ENCODE data around the gene RAP1GAP2. TPM values are rescaled to one million over a fixed set of nuclear protein-coding genes. Genes with fewer than 3 reads are reported as not detected.

RAP1GAP2 gene
- total RNA-seq, 4 donors from 2014 or later, result 10.8 to 18.3 (median 12.6) TPM

GRCh38 chr17:2939714-2940351, 143.6 kb downstream of the RAP1GAP2 start:
- no peak for DNase-seq (ENCODE audit: low spot score in 2 of 2)
- H3K4me3 ChIP-seq, result peak overlapping the region; percentile 1
- 57% methylated on average over 10 of the region's 26 CpGs for WGBS

DNA sequence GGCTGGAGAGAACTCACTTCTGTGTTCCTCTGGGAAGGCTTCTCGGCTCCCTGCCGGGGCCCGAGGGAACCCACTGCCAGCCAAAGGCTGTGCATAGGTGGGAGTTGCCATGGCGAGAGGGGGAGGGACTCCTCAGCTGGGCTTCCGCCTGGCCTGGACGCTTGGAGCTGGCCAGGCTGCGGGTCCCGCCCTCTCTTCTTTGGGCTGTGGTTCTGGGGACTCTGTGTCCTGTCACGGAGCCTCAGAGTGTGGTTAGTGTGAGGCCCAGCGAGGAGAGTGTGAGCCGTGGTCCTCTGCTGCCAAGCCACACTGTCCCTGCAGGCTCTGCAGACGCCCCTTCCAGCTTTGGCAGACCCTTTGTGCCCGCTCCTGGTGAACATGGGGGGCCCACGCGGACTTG, 144.1 kb downstream of the RAP1GAP2 start:
- Histone ChIP-seq H3K4me1 (peaks cover 12% of the 10 kb centered on the region), H3K9me3 (no peaks in the 10 kb centered on the region), H3K27ac (peak overlapping the region; percentile 42), H3K4me3 (peak overlapping the region; percentile 1), H3K27me3 (no peaks in the 10 kb centered on the region), H3K36me3 (no peaks in the 10 kb centered on the region)
- no peak for TF ChIP-seq POLR2AphosphoS5 (IDR thresholded peaks at IDR 0.05)
- no peak for TF ChIP-seq EP300 (IDR thresholded peaks at IDR 0.05)
- TF ChIP-seq POLR2A (IDR thresholded peaks at IDR 0.05), result no peak
- TF ChIP-seq, protein P1, sequence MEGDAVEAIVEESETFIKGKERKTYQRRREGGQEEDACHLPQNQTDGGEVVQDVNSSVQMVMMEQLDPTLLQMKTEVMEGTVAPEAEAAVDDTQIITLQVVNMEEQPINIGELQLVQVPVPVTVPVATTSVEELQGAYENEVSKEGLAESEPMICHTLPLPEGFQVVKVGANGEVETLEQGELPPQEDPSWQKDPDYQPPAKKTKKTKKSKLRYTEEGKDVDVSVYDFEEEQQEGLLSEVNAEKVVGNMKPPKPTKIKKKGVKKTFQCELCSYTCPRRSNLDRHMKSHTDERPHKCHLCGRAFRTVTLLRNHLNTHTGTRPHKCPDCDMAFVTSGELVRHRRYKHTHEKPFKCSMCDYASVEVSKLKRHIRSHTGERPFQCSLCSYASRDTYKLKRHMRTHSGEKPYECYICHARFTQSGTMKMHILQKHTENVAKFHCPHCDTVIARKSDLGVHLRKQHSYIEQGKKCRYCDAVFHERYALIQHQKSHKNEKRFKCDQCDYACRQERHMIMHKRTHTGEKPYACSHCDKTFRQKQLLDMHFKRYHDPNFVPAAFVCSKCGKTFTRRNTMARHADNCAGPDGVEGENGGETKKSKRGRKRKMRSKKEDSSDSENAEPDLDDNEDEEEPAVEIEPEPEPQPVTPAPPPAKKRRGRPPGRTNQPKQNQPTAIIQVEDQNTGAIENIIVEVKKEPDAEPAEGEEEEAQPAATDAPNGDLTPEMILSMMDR (IDR thresholded peaks at IDR 0.05), result no peak
- 81% methylated on average over 4 of the region's 15 CpGs for WGBS
- no peak for DNase-seq (ENCODE audit: low spot score in 2 of 2)

More at GRCh38 chr17:2939714-2940351, 143.6 kb downstream of the RAP1GAP2 start:
- Histone ChIP-seq H3K36me3 (no peaks in the 10 kb centered on the region), H3K27ac (peak overlapping the region; percentile 42), H3K9me3 (no peaks in the 10 kb centered on the region), H3K27me3 (no peaks in the 10 kb centered on the region), H3K4me1 (peaks cover 12% of the 10 kb centered on the region)
- TF ChIP-seq, protein P1 (IDR thresholded peaks at IDR 0.05), result no peak
- no peak for TF ChIP-seq EP300 (IDR thresholded peaks at IDR 0.05)
- no peak for TF ChIP-seq POLR2A (IDR thresholded peaks at IDR 0.05)
- TF ChIP-seq POLR2AphosphoS5 (IDR thresholded peaks at IDR 0.05), result no peak

DNA sequence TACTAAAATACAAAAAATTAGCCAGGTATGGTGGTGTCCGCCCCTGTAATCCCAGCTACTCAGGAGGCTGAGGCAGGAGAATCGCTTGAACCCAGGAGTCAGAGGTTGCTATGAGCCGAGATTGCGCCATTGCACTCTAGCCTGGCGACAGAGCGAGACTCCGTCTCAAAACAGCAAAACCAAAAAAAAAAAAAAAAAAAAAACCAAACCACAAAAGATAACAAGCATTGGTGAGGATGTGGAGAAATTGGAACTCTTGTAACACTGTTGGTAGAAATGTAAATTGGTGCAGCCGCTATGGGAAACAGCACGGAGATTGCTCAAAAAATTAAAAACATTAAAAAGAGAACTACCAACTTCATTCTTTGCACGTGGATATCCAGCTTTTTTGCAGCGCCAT, 147.7 kb downstream of the RAP1GAP2 start:
- TF ChIP-seq POLR2A (IDR thresholded peaks at IDR 0.05) (no peak), EP300 (IDR thresholded peaks at IDR 0.05) (no peak), POLR2AphosphoS5 (IDR thresholded peaks at IDR 0.05) (no peak)
- TF ChIP-seq, protein P1 (IDR thresholded peaks at IDR 0.05), result no peak
- H3K9me3 ChIP-seq, result no peaks in the 10 kb centered on the region
- H3K27me3 ChIP-seq, result no peaks in the 10 kb centered on the region
- no peaks in the 10 kb centered on the region for H3K36me3 ChIP-seq
- DNase-seq (ENCODE audit: low spot score in 2 of 2), result no peak
- H3K4me1 ChIP-seq, result peaks cover 7% of the 10 kb centered on the region
- 82% methylated on average over 11 of the region's 11 CpGs for WGBS
- H3K27ac ChIP-seq, result no peak overlapping the region
- H3K4me3 ChIP-seq, result no peak overlapping the region

- no peak for DNase-seq (ENCODE audit: low spot score in 2 of 2)
- Histone ChIP-seq H3K4me1 (peaks cover 8% of the 10 kb centered on the region), H3K36me3 (no peaks in the 10 kb centered on the region), H3K9me3 (no peaks in the 10 kb centered on the region), H3K27me3 (no peaks in the 10 kb centered on the region), H3K27ac (no peak overlapping the region), H3K4me3 (no peak overlapping the region)
- 55% methylated on average over 2 of the region's 2 CpGs for WGBS
- TF ChIP-seq, protein P1 (IDR thresholded peaks at IDR 0.05), result no peak
- no peak for TF ChIP-seq EP300 (IDR thresholded peaks at IDR 0.05)
- TF ChIP-seq POLR2AphosphoS5 (IDR thresholded peaks at IDR 0.05), result no peak
- no peak for TF ChIP-seq POLR2A (IDR thresholded peaks at IDR 0.05)
Observed at GRCh38 chr17:2945299-2945698, 149.1 kb downstream of the RAP1GAP2 start.

DNA sequence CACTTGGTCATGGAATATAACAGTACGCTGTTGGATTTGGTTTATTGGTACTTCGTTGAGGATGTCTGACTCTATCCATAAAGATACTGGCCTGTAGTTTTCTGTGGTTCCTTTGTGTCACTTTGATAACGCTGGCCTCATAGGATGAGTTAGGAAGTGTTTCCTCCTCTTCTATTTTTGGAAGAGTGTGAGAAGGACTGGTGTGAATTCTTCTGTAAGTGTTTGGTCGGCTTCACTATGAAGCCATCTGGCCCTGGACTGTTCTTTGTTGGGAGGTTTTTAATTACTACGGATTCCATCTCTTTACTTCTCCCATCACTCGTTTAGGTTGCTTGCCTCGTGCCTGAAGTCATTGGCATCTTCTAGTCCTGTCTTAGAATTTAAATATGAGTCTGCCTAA, 149.9 kb downstream of the RAP1GAP2 start:
- WGBS, result 80% methylated on average over 7 of the region's 7 CpGs

More for the DNA sequence above, 149.9 kb downstream of the RAP1GAP2 start:
- Histone ChIP-seq H3K27me3 (no peaks in the 10 kb centered on the region), H3K4me1 (peaks cover 4% of the 10 kb centered on the region), H3K27ac (no peak overlapping the region), H3K36me3 (no peaks in the 10 kb centered on the region), H3K9me3 (no peaks in the 10 kb centered on the region), H3K4me3 (no peak overlapping the region)
- DNase-seq (ENCODE audit: low spot score in 2 of 2), result no peak
- TF ChIP-seq POLR2AphosphoS5 (IDR thresholded peaks at IDR 0.05) (no peak), POLR2A (IDR thresholded peaks at IDR 0.05) (no peak), EP300 (IDR thresholded peaks at IDR 0.05) (no peak)
- TF ChIP-seq, protein P1 (IDR thresholded peaks at IDR 0.05), result no peak
